HT1080 (cell line): ENCODE data around the gene LRRC3. TPM values are rescaled to one million over a fixed set of nuclear protein-coding genes. Genes with fewer than 3 reads are reported as not detected.
"Not testable (repeated sequence)": the region's sequence is repeated elsewhere in the genome, so short reads cannot be mapped to it uniquely, and the experiment has no call there.

ENCODE experiments used
- DNase-seq: peaks from one replicate; pipeline ENCODE4 v3.0.0-alpha.2; 2015; ENCODE audit warnings: low read depth
- total RNA-seq: library from RNA; depleted of rRNA; stranded (reverse); fragments of >200 nt; shearing (Covaris generic); gene quantifications from 2 replicates; pipeline ENCODE4 v1.2.3, GENCODE V29; 2014

LRRC3 gene
- total RNA-seq, 1 experiment from 2014 or later, result not detected

GRCh38 chr21:44477131-44477530, 21.8 kb downstream of the LRRC3 start:
- no peak for DNase-seq

- DNase-seq, result no peak
Observed at GRCh38 chr21:44477712-44478111, 22.4 kb downstream of the LRRC3 start.

GRCh38 chr21:44478124-44478800, 23.0 kb downstream of the LRRC3 start:
- DNase-seq, result no peak

GRCh38 chr21:44478801-44479167, 23.5 kb downstream of the LRRC3 start:
- DNase-seq, result no peak

GRCh38 chr21:44479556-44480199, 24.4 kb downstream of the LRRC3 start:
- not testable (repeated sequence) for DNase-seq

GRCh38 chr21:44480200-44481053, 25.1 kb downstream of the LRRC3 start:
- no peak for DNase-seq

GRCh38 chr21:44482581-44483287, 27.4 kb downstream of the LRRC3 start:
- no peak for DNase-seq

GRCh38 chr21:44483288-44484237, 28.3 kb downstream of the LRRC3 start:
- DNase-seq, result no peak

GRCh38 chr21:44484498-44485253, 29.4 kb downstream of the LRRC3 start:
- DNase-seq, result no peak

GRCh38 chr21:44485254-44485793, 30.0 kb downstream of the LRRC3 start:
- DNase-seq, result peak; percentile 58

- no peak for DNase-seq
Observed at GRCh38 chr21:44485796-44486195, 30.5 kb downstream of the LRRC3 start.

GRCh38 chr21:44486302-44486701, 31.0 kb downstream of the LRRC3 start:
- DNase-seq, result no peak

GRCh38 chr21:44487831-44488230, 32.5 kb downstream of the LRRC3 start:
- peak; percentile 24 for DNase-seq

GRCh38 chr21:44489962-44490361, 34.7 kb downstream of the LRRC3 start:
- no peak for DNase-seq

- DNase-seq, result no peak
Observed at GRCh38 chr21:44490405-44490804, 35.1 kb downstream of the LRRC3 start.

GRCh38 chr21:44490816-44491215, 35.5 kb downstream of the LRRC3 start:
- no peak for DNase-seq

- peak; percentile 35 for DNase-seq
Observed at GRCh38 chr21:44492567-44493385, 37.5 kb downstream of the LRRC3 start.

GRCh38 chr21:44494418-44494817, 39.1 kb downstream of the LRRC3 start:
- no peak for DNase-seq

GRCh38 chr21:44494956-44495355, 39.6 kb downstream of the LRRC3 start:
- DNase-seq, result no peak
